ENCODE measurements around the gene PLCB4.

Gene PLCB4

GRCh38 chr20:9483131-9483530 is 414.2 kb downstream of the PLCB4 start:
- no peak overlapping the region for H3K4me3 ChIP-seq
- no peak for TF ChIP-seq CTCF (IDR thresholded peaks at IDR 0.05)
- DNase-seq (ENCODE audit: low spot score) = no peak
- H3K27ac ChIP-seq = no peak overlapping the region

- no peak for TF ChIP-seq CTCF (IDR thresholded peaks at IDR 0.05)
Measured at GRCh38 chr20:9485614-9486340, 416.9 kb downstream of the PLCB4 start.

GRCh38 chr20:9487231-9487630 is 418.3 kb downstream of the PLCB4 start:
- DNase-seq (ENCODE audit: low spot score) = no peak
- H3K27ac ChIP-seq = no peak overlapping the region
- no peak overlapping the region for H3K4me3 ChIP-seq
- TF ChIP-seq CTCF (IDR thresholded peaks at IDR 0.05) = no peak

More at GRCh38 chr20:9485614-9486340, 416.9 kb downstream of the PLCB4 start:
- no peak for DNase-seq (ENCODE audit: low spot score)
- Histone ChIP-seq H3K4me3 (no peak overlapping the region), H3K27ac (no peak overlapping the region)

- no peak for DNase-seq (ENCODE audit: low spot score)
- no peak overlapping the region for H3K27ac ChIP-seq
- no peak overlapping the region for H3K4me3 ChIP-seq
- TF ChIP-seq CTCF (IDR thresholded peaks at IDR 0.05) = no peak
Measured at GRCh38 chr20:9488063-9488462, 419.2 kb downstream of the PLCB4 start.

GRCh38 chr20:9490161-9490560 is 421.3 kb downstream of the PLCB4 start:
- no peak overlapping the region for H3K4me3 ChIP-seq
- no peak overlapping the region for H3K27ac ChIP-seq
- no peak for DNase-seq (ENCODE audit: low spot score)
- TF ChIP-seq CTCF (IDR thresholded peaks at IDR 0.05) = no peak

GRCh38 chr20:9490631-9491030 is 421.7 kb downstream of the PLCB4 start:
- no peak overlapping the region for H3K27ac ChIP-seq
- no peak overlapping the region for H3K4me3 ChIP-seq
- TF ChIP-seq CTCF (IDR thresholded peaks at IDR 0.05) = no peak
- DNase-seq (ENCODE audit: low spot score) = no peak

GRCh38 chr20:9491324-9491723 is 422.4 kb downstream of the PLCB4 start:
- TF ChIP-seq CTCF (IDR thresholded peaks at IDR 0.05) = no peak
- no peak overlapping the region for H3K27ac ChIP-seq
- no peak overlapping the region for H3K4me3 ChIP-seq
- no peak for DNase-seq (ENCODE audit: low spot score)

Measured in coronary artery (tissue), 2 donors.